Amniotic stem cell (primary cell): ENCODE results near the gene SLC47A2.

Experiments used
- DNase-seq: peaks from one replicate; lab custom pipeline; 2025; lab: John Stamatoyannopoulos, UW

SLC47A2 gene

GRCh38 chr17:19747829-19748806 is 31.7 kb upstream of the SLC47A2 start, which contains the start of gene ALDH3A1:
TSS of gene ALDH3A1 (minus strand) at chr17:19748298. CDS start at chr17:19745129, 3,169 bp downstream.
- no peak for DNase-seq

DNA sequence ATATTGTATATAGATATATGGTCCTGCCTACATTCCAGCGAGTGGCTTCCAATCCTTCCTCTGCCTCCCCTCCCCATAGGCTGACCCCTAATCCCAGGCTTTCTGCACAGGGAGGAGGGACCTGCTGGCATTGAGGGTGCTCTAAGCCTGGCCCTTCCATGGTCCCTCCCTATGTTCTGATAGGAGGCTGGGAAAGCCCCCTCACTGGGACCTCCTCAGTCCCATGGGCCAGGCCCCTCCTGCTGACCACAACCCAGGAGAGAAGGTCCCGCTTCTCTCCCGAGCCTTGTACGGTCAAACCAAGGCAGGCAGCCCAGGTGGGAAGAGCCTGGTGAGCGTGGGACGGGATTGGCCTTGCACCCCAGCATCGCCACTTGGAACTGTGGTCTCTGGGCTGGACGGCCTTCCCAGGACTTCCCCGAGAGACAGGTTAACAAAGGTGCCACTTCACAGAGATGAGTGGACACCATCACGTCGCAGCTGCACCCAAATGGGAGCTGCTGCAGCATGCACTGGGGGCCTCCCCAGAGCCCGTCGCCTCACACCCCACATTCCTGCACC is 30.9 kb upstream of the SLC47A2 start:
- DNase-seq: no peak

DNA sequence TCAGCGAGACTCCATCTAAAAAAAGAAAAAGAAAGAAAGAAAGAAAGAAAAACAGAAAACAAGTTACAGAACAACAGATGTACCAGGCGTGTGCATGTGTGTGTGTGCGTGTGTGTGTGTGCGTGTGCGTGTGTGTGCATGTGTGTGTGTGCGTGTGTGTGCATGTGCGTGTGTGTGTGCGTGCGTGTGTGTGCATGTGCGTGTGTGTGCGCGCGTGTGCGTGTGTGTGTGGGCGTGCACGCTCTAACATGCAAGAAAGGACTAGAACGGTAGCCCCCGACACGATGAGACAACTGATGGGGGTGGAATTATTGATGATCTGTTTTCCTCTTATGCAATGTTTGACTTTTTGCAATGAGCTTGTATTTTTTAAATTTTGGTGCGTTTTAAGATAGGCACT is 30.1 kb upstream of the SLC47A2 start:
- no peak for DNase-seq

GRCh38 chr17:19744922-19745757 is 28.8 kb upstream of the SLC47A2 start:
- no peak for DNase-seq

DNA sequence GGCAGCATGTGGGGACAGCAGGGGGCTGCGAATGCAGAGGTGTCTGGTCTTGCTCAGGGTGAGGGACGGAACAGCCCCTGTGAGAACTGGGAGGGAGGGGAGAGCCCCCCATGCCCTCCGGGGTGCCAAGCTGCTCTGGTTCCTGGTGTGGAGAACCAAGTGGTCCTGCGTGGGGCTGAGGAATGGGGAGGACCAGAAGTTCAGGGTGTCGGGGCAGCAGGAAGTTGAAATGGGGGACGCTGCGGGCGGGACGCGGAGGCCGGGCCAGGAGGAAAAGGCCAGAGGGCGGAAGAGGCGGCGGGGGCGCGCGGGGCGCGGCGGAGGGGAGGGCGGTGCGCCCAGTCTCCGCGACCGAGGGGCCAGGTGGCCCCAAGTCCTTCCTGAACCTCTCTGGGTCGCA is 28.1 kb upstream of the SLC47A2 start:
- DNase-seq: no peak

DNA sequence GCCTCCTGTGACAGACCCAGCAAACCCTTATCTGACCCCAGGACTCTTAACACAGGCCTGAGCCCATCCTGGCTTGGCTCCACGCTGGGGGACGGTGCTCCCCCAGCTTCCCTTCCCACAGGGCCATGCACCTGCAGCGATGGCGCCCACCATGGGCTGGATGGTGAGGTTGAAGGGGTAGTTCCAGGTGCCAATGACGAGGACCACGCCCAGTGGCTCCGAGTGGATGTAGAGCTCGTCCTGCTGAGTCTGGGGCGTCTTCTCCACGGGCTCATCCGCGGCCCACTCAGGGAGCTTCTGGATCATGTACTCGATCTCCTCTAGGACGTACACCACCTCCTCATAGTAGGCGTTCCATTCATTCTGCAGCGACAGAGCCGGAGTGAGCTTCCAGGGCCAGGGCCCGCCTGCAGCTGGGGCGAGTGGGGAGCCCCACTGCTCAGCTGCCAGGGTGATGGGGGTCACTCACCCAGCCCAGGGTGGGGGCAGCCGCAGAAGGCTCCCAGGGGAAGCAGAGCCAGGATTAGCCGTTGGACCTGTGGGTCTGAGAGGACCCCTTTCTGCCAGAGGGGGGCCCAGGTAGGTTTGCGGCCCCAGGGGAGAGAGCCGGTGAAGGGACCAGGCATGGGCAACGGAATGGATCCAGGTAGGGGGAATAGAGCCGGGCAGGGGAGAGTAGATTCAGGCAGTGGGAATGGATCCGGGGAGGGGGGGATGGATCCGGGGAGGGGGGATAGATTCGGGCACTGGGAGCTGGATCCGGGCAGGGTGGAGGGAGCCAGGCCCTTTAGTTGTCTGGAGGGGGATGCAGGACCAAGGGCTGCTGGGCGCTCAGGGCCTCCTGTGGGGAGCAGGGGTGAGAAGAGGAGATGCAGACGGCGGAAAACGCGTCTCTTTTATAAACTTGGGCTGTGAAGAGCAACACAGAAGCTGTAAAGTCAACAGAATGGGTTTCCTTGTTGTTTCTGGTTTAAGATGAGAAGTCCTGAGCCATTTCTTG is 27.0 kb upstream of the SLC47A2 start:
- no peak for DNase-seq

DNA sequence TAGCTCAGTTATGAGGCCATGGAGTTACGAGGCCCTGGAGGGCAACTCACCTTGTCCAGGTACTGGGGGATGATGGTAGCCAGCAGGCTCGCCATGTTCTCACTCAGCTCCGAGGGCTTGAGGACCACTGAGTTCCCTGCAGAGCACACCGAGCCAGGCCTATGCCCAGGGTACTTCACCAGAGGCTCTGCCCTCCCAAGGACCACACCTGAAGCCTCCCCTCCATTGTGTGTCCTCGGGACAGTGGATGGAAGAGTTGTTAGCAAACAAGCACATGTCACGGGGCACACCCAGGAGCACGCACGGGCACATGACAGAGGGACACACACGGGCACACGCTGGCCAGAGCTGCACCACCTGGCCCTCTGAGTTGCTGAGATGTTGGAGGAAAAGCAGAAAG is 26.1 kb upstream of the SLC47A2 start:
- DNase-seq: no peak

DNA sequence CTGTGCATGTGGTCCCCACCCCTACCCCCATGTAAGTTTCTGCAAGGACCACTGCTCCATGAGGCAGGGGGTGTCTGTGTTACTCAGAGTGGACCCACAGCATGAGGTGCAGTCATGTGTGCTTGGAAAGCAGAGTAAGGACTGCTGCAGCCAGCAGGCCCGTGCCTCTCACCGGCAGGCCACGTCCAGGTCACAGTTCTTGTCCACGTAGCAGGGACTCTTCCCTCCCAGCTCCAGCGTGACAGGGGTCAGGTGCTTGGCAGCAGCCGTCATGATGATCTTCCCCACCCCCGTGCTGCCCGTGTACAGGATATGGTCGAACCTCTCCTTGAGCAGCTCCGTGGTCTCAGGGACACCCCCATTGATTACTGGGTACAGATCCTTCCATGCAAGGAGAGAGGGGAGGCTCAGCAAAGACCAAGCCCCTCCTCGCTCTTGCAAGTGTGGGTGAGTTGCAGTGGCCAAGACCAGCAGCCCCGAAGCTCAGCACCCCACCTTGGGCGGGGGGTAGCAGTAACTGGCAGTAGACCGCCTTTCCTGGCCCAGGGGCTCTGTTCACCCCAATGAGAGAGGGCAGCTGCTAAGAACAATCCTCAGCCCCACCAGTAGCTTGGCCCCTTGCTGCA is 25.6 kb upstream of the SLC47A2 start:
- DNase-seq: no peak

DNA sequence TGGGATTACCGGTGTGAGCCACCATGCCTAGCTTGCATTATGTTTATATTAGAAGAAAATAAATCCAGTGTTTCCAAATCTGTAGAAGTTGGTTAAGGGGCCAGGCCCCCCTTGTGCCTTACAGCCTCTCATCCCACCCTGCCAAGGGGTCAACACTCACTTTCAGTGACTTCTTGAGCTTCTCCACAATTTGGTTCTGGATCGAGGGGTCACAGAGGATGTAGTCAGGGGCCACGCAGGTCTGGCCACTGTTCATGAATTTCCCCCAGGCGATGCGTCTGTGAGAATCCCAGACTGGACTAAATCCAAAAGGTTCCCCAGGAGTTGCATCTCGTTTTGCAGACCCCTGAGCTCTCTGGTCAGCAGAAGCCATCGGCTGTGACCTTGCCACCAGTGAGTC is 24.5 kb upstream of the SLC47A2 start:
- no peak for DNase-seq

- DNase-seq: no peak
Measured at GRCh38 chr17:19739241-19740201, 23.1 kb upstream of the SLC47A2 start.

DNA sequence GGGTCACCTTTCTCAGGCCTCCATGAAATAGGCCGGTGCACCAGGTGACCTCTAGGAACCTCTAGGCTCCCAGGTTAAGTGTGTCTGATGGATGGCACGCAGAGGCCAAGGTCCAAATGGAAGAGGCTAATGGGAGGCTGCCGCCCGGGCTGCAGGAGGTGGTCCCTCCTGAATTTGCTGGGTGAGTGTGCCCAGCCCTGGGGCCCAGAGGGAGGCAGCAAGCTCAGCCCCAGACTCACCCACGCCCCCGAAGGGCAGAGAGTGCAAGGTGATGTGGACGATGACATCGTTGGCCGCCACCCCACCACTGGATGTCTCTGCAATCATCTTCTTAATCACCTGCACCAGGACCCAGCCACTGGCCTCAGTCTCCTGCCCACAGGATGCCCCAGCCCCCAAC is 22.4 kb upstream of the SLC47A2 start:
- DNase-seq: no peak

- no peak for DNase-seq
Measured at GRCh38 chr17:19738073-19738449, 21.7 kb upstream of the SLC47A2 start.

DNA sequence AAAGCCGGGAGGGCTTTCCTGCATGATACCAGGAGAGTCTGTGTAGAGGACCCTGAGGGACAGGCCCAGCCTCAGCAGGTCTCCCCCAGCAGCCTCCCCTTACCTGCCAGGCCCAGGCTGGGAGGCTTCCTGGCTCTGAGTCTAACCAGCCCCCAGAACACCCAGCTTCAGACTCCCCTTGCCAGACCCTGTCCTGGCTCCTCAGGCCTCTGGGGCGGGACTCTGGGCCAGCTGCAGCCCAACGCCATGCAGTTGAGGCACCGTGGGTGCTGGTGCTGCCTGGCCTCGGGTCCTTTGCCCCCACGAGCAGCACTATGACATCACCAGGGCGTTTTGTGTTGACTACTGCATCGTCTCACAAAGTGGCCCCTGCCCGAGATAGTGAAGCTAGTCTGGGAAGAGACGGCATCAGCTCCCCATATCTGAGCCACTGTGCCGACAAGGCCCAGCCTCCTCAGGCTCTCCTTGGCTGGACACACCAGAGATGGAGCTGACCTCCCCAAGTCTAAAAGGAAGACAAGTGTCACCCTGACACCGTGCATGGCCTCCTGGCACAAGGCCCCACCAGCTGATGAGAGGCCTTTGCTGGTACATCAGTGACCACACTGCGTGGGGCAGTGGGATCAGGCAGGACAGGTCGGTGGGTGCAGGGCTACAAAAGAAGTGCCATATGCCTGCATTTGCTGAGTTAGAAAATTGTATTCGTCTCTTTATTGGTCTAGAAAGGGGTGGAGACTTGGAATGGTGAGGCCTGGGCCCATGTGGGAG is 21.1 kb upstream of the SLC47A2 start:
- no peak for DNase-seq

GRCh38 chr17:19736071-19736470 is 19.7 kb upstream of the SLC47A2 start:
- no peak for DNase-seq

- no peak for DNase-seq
Measured at GRCh38 chr17:19733953-19734526, 17.7 kb upstream of the SLC47A2 start.

GRCh38 chr17:19731626-19732025 is 15.2 kb upstream of the SLC47A2 start:
- no peak for DNase-seq

DNA sequence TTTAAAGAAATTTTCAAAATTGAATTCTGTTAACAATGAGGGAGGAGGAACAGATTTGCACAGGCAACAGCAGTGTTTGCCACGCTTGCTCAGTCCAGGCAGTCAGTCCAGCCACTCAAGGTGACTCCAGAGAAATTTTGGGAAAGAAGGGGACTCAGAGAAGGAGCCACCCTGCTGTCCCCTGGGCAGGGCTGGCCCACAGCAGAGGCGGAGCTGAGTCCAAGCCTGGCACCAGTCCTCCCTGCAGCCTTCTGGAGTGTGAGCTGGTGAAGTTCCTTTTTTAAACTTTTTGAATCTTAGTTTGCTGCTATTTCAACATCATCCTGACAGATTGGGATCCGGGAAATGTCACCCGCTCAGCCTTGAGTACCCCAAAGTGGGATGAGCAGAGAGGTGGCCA is 14.5 kb upstream of the SLC47A2 start:
- no peak for DNase-seq

DNA sequence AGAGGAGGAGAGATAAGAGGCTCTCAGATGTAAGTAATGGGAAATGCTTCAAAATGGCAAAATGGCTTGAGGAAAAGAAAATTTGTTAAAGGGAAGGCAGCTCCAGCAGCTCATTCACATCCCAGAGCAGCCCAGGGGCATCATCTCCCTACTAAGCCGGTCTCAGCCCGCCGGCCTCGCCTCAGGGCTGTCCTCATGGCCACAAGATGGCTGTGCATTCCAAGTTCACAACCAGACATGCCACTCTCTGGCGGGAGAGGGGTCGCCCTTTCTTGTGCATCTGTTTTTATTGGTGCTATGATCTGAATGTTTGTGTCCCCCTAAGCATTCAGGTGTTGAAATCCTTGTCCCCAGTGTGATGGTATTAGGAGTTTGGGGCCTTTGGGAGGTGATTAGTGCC is 13.5 kb upstream of the SLC47A2 start:
- no peak for DNase-seq

GRCh38 chr17:19728084-19728495 is 11.7 kb upstream of the SLC47A2 start:
- no peak for DNase-seq
